HFFc6 (cell line): Measurements from ENCODE around the gene ZFYVE28. TPM values are rescaled to one million over a fixed set of nuclear protein-coding genes. Genes with fewer than 3 reads are reported as not detected.

Experiments used
- DNase-seq: peaks from one replicate; pipeline ENCODE4 v3.0.0-alpha.2; 2018
- H3K27ac Mint-ChIP-seq: 2 replicates; pipeline ENCODE4 v1.8.0; 2020; ENCODE audit warnings: mild to moderate bottlenecking, mixed read lengths
- H3K27me3 Mint-ChIP-seq: 2 replicates; pipeline ENCODE4 v1.8.0; 2021; ENCODE audit warnings: mild to moderate bottlenecking, moderate library complexity, mixed read lengths; ENCODE audit not compliant: insufficient read depth
- H3K36me3 Mint-ChIP-seq: 2 replicates; pipeline ENCODE4 v1.8.0; 2021; ENCODE audit warnings: low read depth, mixed read lengths
- H3K4me1 Mint-ChIP-seq: 2 replicates; pipeline ENCODE4 v1.8.0; 2020; ENCODE audit warnings: low read depth, mixed read lengths
- H3K4me3 Mint-ChIP-seq: 2 replicates; pipeline ENCODE4 v1.8.0; 2020; ENCODE audit warnings: mild to moderate bottlenecking, moderate library complexity, mixed read lengths
- H3K9me3 Mint-ChIP-seq: 2 replicates; pipeline ENCODE4 v1.8.0; 2020; ENCODE audit warnings: mild to moderate bottlenecking, mixed read lengths
- total RNA-seq, 6 experiments: library from RNA; stranded (reverse); fragmentation: NEBNext Ultra II Directional; extraction: Animal tissue kit (Norgen Biotek cat#: 25700); gene quantifications; 2 replicates in 1 of 6; 3 replicates in 5 of 6; pipeline ENCODE4 v1.2.3, GENCODE V29; 2021
- TF ChIP-seq, protein P1 (sequence below): fragments of 200-600 bp; sonication (generic); IDR thresholded peaks from 2 replicates; pipeline ENCODE4 v1.5.0; 2021; ENCODE audit warnings: antibody characterized with exemption, mild to moderate bottlenecking

The ZFYVE28 gene
- total RNA-seq, 6 experiments from 2014 or later = 1.8 to 5.4 (median 2.2) TPM

GRCh38 chr4:2437475-2438215 lies 19.2 kb upstream of the ZFYVE28 start:
- H3K27me3 Mint-ChIP-seq = peaks cover 3% of the 10 kb centered on the region
- no peak overlapping the region for H3K27ac Mint-ChIP-seq

GRCh38 chr4:2436761-2437474 lies 18.5 kb upstream of the ZFYVE28 start:
- no peak overlapping the region for H3K27ac Mint-ChIP-seq
- no peaks in the 10 kb centered on the region for H3K36me3 Mint-ChIP-seq
- H3K4me3 Mint-ChIP-seq = no peak overlapping the region
- H3K9me3 Mint-ChIP-seq = no peaks in the 10 kb centered on the region
- H3K27me3 Mint-ChIP-seq = peaks cover 3% of the 10 kb centered on the region
- no peak for DNase-seq
- H3K4me1 Mint-ChIP-seq = peaks cover 13% of the 10 kb centered on the region
- TF ChIP-seq, protein P1, sequence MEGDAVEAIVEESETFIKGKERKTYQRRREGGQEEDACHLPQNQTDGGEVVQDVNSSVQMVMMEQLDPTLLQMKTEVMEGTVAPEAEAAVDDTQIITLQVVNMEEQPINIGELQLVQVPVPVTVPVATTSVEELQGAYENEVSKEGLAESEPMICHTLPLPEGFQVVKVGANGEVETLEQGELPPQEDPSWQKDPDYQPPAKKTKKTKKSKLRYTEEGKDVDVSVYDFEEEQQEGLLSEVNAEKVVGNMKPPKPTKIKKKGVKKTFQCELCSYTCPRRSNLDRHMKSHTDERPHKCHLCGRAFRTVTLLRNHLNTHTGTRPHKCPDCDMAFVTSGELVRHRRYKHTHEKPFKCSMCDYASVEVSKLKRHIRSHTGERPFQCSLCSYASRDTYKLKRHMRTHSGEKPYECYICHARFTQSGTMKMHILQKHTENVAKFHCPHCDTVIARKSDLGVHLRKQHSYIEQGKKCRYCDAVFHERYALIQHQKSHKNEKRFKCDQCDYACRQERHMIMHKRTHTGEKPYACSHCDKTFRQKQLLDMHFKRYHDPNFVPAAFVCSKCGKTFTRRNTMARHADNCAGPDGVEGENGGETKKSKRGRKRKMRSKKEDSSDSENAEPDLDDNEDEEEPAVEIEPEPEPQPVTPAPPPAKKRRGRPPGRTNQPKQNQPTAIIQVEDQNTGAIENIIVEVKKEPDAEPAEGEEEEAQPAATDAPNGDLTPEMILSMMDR = no peak

More at GRCh38 chr4:2437475-2438215, 19.2 kb upstream of the ZFYVE28 start:
- DNase-seq = no peak
- no peak overlapping the region for H3K4me3 Mint-ChIP-seq
- no peaks in the 10 kb centered on the region for H3K36me3 Mint-ChIP-seq
- TF ChIP-seq, protein P1 = no peak
- peaks cover 13% of the 10 kb centered on the region for H3K4me1 Mint-ChIP-seq
- H3K9me3 Mint-ChIP-seq = no peaks in the 10 kb centered on the region

DNA sequence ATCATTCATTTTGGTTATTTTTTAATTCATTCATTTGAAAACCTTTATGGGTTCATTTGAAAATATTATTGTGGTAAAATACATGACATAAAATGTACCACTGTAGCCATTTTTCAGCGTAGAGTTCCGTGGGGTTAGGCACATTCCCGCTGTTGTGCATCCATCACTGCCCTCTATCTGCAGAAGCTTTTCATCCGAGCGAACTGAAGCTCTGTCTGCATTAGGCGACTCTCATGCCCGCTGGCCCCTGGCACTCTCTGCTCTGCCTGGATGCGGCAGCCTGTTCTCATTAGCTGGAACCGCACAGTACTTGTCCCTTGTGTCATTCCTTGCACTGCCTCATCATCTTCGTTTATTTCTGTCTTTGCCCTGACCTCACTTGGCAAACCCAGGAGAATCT lies 17.9 kb upstream of the ZFYVE28 start:
- H3K36me3 Mint-ChIP-seq = no peaks in the 10 kb centered on the region
- peaks cover 13% of the 10 kb centered on the region for H3K4me1 Mint-ChIP-seq
- no peak overlapping the region; the same call in 1 of the 2 replicates for H3K27ac Mint-ChIP-seq
- DNase-seq = peak; percentile 43
- no peaks in the 10 kb centered on the region for H3K9me3 Mint-ChIP-seq
- H3K4me3 Mint-ChIP-seq = no peak overlapping the region
- TF ChIP-seq, protein P1 = peak; percentile 60
- H3K27me3 Mint-ChIP-seq = peaks cover 3% of the 10 kb centered on the region

DNA sequence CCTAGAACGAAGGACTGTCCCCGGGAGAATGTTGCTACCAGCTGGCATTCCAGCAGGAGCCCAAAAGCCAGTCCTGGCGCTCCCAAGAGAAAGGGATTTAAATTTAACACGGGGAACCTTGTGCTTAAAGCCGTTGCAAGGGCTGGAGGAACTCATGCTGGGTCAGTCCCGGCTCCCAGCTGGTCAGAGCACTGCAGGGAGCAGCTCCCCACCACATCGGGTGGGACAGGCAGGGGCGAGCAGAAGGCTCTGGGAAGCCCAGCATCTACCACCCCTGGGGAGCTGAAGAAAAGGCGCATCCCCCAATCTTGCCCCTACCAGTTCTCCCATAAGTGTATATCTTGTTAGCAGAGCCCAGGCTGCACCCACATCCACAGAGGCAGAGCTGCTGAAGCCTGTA lies 16.0 kb upstream of the ZFYVE28 start:
- Mint-ChIP-seq H3K36me3 (no peaks in the 10 kb centered on the region), H3K4me3 (no peak overlapping the region), H3K9me3 (no peaks in the 10 kb centered on the region), H3K27ac (no peak overlapping the region), H3K27me3 (peaks cover 3% of the 10 kb centered on the region), H3K4me1 (peaks cover 13% of the 10 kb centered on the region)
- no peak for DNase-seq
- TF ChIP-seq, protein P1 = no peak

GRCh38 chr4:2433609-2434350 lies 15.3 kb upstream of the ZFYVE28 start:
- DNase-seq = no peak
- Mint-ChIP-seq H3K27me3 (peaks cover 8% of the 10 kb centered on the region), H3K4me3 (no peak overlapping the region), H3K4me1 (peaks cover 18% of the 10 kb centered on the region), H3K36me3 (no peaks in the 10 kb centered on the region), H3K9me3 (no peaks in the 10 kb centered on the region), H3K27ac (no peak overlapping the region)
- TF ChIP-seq, protein P1 = no peak
